GM13977 (cell line): ENCODE results near the gene TNRC6C.

Source experiments
- DNase-seq: peaks from one replicate; pipeline ENCODE4 v3.0.0; 2012; ENCODE audit warnings: low spot score
- in situ Hi-C: fragments of 300-500 bp; cut with MboI; formaldehyde crosslinking; loops from one replicate; pipeline ENCODE4 v1.12.0; 2022; ENCODE audit warnings: low sequenced_read_pairs, low pct_unique_long_range_greater_than_20kb, mixed read lengths, inconsistent platforms; ENCODE audit not compliant: unreplicated experiment
- TF ChIP-seq, protein P1 (sequence below): IDR thresholded peaks from 2 replicates; pipeline ENCODE4 v1.5.1; 2012; ENCODE audit warnings: mild to moderate bottlenecking, control low read depth; ENCODE audit not compliant: insufficient read depth; ENCODE audit errors: extremely low read depth, missing control alignments

TNRC6C gene

DNA sequence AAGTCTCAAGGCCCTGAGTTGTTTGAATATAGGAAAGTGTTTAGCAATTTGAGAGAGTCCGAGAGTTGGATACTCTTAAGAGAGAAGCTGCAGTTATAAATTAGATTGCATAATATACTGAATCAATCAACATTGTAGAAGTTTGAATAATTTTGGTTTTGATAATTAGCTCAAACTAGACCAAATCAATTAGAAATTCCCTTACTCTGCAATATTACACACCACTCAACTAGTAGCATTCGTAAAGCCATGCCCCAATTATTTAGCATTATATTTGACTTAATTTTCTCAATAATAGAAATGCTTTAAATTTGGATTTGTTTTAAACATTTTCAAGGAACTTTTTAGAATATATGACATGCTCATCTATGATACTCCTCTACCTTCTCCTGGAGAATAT lies 49.1 kb downstream of the TNRC6C start:
- TF ChIP-seq, protein P1, sequence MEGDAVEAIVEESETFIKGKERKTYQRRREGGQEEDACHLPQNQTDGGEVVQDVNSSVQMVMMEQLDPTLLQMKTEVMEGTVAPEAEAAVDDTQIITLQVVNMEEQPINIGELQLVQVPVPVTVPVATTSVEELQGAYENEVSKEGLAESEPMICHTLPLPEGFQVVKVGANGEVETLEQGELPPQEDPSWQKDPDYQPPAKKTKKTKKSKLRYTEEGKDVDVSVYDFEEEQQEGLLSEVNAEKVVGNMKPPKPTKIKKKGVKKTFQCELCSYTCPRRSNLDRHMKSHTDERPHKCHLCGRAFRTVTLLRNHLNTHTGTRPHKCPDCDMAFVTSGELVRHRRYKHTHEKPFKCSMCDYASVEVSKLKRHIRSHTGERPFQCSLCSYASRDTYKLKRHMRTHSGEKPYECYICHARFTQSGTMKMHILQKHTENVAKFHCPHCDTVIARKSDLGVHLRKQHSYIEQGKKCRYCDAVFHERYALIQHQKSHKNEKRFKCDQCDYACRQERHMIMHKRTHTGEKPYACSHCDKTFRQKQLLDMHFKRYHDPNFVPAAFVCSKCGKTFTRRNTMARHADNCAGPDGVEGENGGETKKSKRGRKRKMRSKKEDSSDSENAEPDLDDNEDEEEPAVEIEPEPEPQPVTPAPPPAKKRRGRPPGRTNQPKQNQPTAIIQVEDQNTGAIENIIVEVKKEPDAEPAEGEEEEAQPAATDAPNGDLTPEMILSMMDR = no peak
- no peak for DNase-seq
- in situ Hi-C loops = loop anchor here (25.0 kb wide), 2 partner anchors 470 to 670 kb away; no protein-coding TSS in a partner anchor

DNA sequence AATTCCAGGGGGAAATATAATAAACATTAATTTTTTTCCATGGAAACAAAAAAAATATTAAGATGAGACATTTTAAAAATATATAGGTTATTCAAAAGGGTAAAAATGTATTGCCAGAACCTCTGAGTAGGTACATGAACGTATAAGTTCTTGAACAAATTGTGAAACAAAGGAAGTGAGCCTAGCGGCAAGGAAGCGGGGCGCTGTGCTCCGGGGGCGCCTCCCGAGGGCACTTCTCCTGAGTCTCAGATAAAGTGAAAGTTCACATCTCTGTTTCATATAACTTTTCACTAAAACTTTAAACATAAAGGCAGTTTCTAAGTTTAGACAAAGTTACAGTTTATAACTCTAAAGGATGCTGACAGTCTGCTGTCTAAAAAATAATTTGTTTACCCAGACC lies 52.3 kb downstream of the TNRC6C start:
- no peak for DNase-seq
- TF ChIP-seq, protein P1 = no peak
- in situ Hi-C loops = loop anchor here (25.0 kb wide), 2 partner anchors 473 to 673 kb away; no protein-coding TSS in a partner anchor

DNA sequence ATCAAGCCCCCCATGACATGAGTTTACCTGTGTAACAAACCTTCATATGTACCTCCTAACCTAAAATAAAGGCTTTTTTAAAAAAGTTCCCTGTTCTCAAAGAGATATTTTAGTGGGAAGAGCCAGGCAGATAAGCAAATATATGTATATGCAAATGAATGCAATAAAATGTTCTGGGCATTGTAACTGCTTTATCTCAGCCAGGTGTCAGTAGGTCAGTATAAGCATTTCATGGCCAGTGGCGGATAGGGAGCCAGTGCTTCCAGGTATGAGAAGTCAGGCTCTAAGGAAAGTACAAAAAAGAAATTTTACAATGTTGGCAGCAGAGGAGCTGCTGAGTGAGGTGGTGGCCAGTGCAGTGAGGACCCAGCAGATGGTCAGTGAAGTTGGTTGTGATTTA lies 53.9 kb downstream of the TNRC6C start:
- DNase-seq = no peak
- TF ChIP-seq, protein P1 = no peak
- in situ Hi-C loops = loop anchor here (25.0 kb wide), 2 partner anchors 475 to 675 kb away; no protein-coding TSS in a partner anchor

DNA sequence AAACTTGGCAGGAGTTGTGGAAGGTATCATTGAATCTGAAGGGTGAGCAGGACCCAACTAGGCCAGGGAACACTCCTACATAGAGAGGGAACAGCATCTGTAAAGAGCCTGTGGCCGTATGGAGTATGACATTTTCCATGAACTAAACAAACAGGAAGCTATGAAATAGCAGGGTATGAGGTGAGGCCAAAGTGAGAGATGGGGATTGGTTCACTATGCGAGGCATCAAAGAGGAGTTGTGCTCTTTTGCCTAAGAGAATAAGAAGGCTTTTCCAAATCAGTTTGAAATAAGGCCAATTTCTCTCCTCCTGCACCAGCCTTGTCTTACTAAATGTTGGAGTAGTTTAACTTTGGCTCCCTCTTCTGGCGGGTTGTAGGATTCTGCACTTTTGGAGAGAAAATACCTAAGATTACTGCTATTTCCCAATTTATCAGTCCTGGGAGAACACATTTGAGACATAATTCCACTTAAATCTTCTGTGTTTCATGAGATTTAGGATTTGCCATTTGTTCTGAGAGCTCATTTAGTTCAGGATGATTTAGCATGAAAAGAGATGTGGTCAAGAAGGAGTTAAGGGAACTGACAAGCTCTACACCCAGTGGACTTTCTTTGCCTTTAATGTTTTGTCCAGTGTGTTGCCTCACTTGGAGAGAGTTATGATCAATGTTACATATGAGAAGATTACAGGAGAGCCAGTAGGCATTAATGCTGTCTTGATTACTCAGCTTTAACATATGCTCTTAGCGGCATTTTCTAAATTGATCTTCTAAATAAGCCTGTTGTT lies 55.4 kb downstream of the TNRC6C start:
- TF ChIP-seq, protein P1 = peak; percentile 70
- in situ Hi-C loops = loop anchor here (25.0 kb wide), 2 partner anchors 477 to 677 kb away; no protein-coding TSS in a partner anchor
- peak; percentile 49 for DNase-seq

DNA sequence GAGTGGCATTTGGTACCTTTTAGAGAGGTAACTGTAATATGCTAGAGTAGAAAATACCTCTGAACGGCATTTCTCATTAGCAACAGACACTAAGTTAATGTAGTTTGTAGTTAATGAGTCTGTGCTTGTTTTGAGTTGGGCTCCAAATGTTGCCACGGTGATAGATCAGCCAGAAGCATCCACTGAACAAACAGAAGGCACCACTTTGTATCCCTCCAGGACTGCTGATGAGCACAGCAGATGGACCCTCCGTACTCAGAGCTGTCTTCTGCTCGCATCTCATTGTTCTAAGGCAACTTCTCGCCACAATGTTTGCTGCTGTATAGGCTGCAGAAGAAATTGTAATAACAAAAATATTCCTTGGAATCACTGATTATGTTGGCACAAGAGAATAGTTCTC lies 56.1 kb downstream of the TNRC6C start:
- no peak for DNase-seq
- TF ChIP-seq, protein P1 = no peak
- in situ Hi-C loops = loop anchor here (25.0 kb wide), 2 partner anchors 477 to 677 kb away; no protein-coding TSS in a partner anchor

DNA sequence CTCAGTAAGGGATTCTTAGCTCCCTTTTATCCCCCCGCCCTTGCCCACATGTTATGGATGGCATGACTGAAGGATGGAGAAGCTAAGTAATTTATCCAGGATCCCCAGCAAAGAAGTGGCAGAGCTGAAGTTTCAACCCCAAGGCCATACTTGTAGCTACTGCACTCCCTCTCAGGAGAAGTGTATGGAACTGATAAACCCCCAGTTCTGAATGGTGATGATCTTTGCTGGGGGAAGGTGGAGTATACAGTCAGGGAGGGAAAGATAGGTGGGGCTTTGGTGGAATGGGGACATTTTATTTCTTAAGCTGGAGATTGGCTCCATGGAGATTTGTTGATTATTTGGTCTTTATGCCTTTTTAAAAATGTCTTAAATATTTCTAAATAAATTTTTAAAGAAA lies 58.3 kb downstream of the TNRC6C start:
- in situ Hi-C loops = loop anchor here (25.0 kb wide), 2 partner anchors 480 to 680 kb away; no protein-coding TSS in a partner anchor

More for the DNA sequence above, 58.3 kb downstream of the TNRC6C start:
- TF ChIP-seq, protein P1 = no peak
- DNase-seq = no peak
